OCI-LY7 (cell line): ENCODE measurements around the gene BRAF.

Source experiments
- CTCF ChIP-seq: fragments of 200-600 bp; sonication (generic); conservative IDR thresholded peaks from 2 replicates; pipeline ENCODE4 v1.5.1; 2014; ENCODE audit warnings: mild to moderate bottlenecking, antibody characterized with exemption, low read length, moderate library complexity, mixed read lengths
- EZH2phosphoT487 ChIP-seq: fragments of 200-600 bp; sonication (generic); IDR thresholded peaks from 2 replicates; pipeline ENCODE4 v1.6.1; 2018; ENCODE audit warnings: low read depth, borderline replicate concordance, mild to moderate bottlenecking, mixed run types, antibody characterized with exemption, low read length, moderate library complexity, mixed read lengths

GRCh38 chr7:140945940-140946339 lies 21.2 kb upstream of the BRAF start:
- TF ChIP-seq CTCF = no peak
- no peak for TF ChIP-seq EZH2phosphoT487
